SK-N-SH (cell line): ENCODE measurements around the gene STX5. TPM values are rescaled to one million over a fixed set of nuclear protein-coding genes. Genes with fewer than 3 reads are reported as not detected.

Source experiments
- CTCF ChIA-PET: fragments of 300-600, 350-600 bp; formaldehyde crosslinking; extraction: SDS; loops from one replicate; lab custom pipeline; 2021; lab: Yijun Ruan, JAX
- POLR2A ChIA-PET: fragments of 350-600 bp; sonication (Branson Sonifier 250); formaldehyde crosslinking; extraction: SDS; loops from one replicate; lab custom pipeline; 2020; ENCODE audit warnings: antibody characterized with exemption, inconsistent platforms; lab: Yijun Ruan, JAX
- DNase-seq: peaks from one replicate; pipeline ENCODE4 v3.0.0; 2012
- H2AFZ ChIP-seq: fragments of 200-600 bp; sonication (generic); 2 replicates; pipeline ENCODE4 v1.8.1; 2016; ENCODE audit warnings: antibody characterized with exemption, mild to moderate bottlenecking, low read depth
- H3F3A ChIP-seq: fragments of 200-600 bp; sonication (generic); replicated peaks from 2 replicates; pipeline ENCODE3; 2016; ENCODE audit warnings: antibody characterized with exemption, mild to moderate bottlenecking; ENCODE audit not compliant: insufficient read depth
- H3K27ac ChIP-seq, 2 experiments: fragments of 200-500 bp in 1 of 2; fragments of 200-600 bp in 1 of 2; sonication (Bioruptor generic) in 1 of 2; sonication (generic), shearing (Covaris generic) in 1 of 2; 2 replicates each; pipeline versions ENCODE4 v1.5.1 to v1.6.1; 2014 to 2016; ENCODE audit warnings: low read depth in 2 of 2, inconsistent platforms in 1 of 2, low read length in 1 of 2, mild to moderate bottlenecking in 1 of 2, mixed read lengths in 1 of 2
- H3K27me3 ChIP-seq: fragments of 200-600 bp; sonication (generic), shearing (Covaris generic); 2 replicates; pipeline ENCODE4 v1.6.1; 2016; ENCODE audit warnings: mixed run types; ENCODE audit not compliant: insufficient read depth
- H3K36me3 ChIP-seq, 2 experiments: fragments of 200-500 bp in 1 of 2; fragments of 200-600 bp in 1 of 2; sonication (Bioruptor generic) in 1 of 2; sonication (generic) in 1 of 2; replicated peaks in 1 of 2; 2 replicates each; pipeline versions ENCODE3 to v1.5.1; 2014 to 2016; ENCODE audit warnings: low read length in 1 of 2, mild to moderate bottlenecking in 1 of 2; ENCODE audit not compliant: insufficient read depth in 2 of 2, control insufficient read depth in 1 of 2
- H3K4me1 ChIP-seq, 2 experiments: fragments of 200-500 bp in 1 of 2; fragments of 200-600 bp in 1 of 2; sonication (Bioruptor generic) in 1 of 2; sonication (generic), shearing (Covaris generic) in 1 of 2; 2 replicates each; pipeline versions ENCODE4 v1.5.1 to v1.6.1; 2014 to 2016; ENCODE audit warnings: low read depth in 1 of 2, low read length in 1 of 2, mixed run types in 1 of 2; ENCODE audit not compliant: insufficient read depth in 2 of 2, control insufficient read depth in 1 of 2
- H3K4me2 ChIP-seq: fragments of 200-600 bp; sonication (generic), shearing (Covaris generic); 2 replicates; pipeline ENCODE4 v1.6.1; 2017; ENCODE audit warnings: mixed run types
- H3K4me3 ChIP-seq, 2 experiments: fragments of 200-500 bp in 1 of 2; fragments of 200-600 bp in 1 of 2; sonication (Bioruptor generic) in 1 of 2; sonication (generic), shearing (Covaris generic) in 1 of 2; 2 replicates each; pipeline versions ENCODE4 v1.5.1 to v1.8.1; 2014 to 2016; ENCODE audit warnings: low read depth in 2 of 2, inconsistent platforms in 1 of 2, low read length in 1 of 2, mild to moderate bottlenecking in 1 of 2, mixed read lengths in 1 of 2, moderate library complexity in 1 of 2
- H3K79me2 ChIP-seq: fragments of 200-600 bp; sonication (generic); 2 replicates; pipeline ENCODE4 v1.8.1; 2017; ENCODE audit warnings: mild to moderate bottlenecking; ENCODE audit not compliant: insufficient read depth
- H3K9ac ChIP-seq: fragments of 200-600 bp; sonication (generic); 2 replicates; pipeline ENCODE4 v1.6.1; 2017; ENCODE audit warnings: mixed run types
- H3K9me2 ChIP-seq: fragments of 200-600 bp; sonication (generic); 2 replicates; pipeline ENCODE4 v1.6.1; 2017; ENCODE audit warnings: mixed run types
- H3K9me3 ChIP-seq: fragments of 200-600 bp; sonication (generic); 2 replicates; pipeline ENCODE4 v1.6.1; 2017; ENCODE audit warnings: mixed run types, mild to moderate bottlenecking, moderate library complexity
- H4K20me1 ChIP-seq: fragments of 200-600 bp; sonication (generic); 2 replicates; pipeline ENCODE4 v1.6.1; 2017; ENCODE audit warnings: mild to moderate bottlenecking, mixed run types; ENCODE audit not compliant: insufficient read depth
- CHD2 ChIP-seq: fragments of 150-350 bp; IDR thresholded peaks from 2 replicates; pipeline ENCODE4 v1.6.1; 2018; ENCODE audit warnings: low read length; ENCODE audit not compliant: partially characterized antibody
- ELF1 ChIP-seq: IDR thresholded peaks from 2 replicates; pipeline ENCODE4 v1.4.0; 2012
- EP300 ChIP-seq, 2 experiments: IDR thresholded peaks; 2 replicates each; pipeline versions ENCODE4 v1.4.0 to v1.6.1; 2012; ENCODE audit warnings: borderline replicate concordance in 1 of 2, low read depth in 1 of 2, low read length in 1 of 2
- FOXJ3 ChIP-seq: sonication (generic); formaldehyde crosslinking; IDR thresholded peaks from 2 replicates; pipeline ENCODE4 v1.5.1; 2020; ENCODE audit warnings: mild to moderate bottlenecking, missing genetic modification reagents
- GABPA ChIP-seq: IDR thresholded peaks from 2 replicates; pipeline ENCODE4 v1.4.0; 2012; ENCODE audit warnings: low read depth, mild to moderate bottlenecking
- NFIC ChIP-seq: IDR thresholded peaks from 2 replicates; pipeline ENCODE4 v1.4.0; 2012; ENCODE audit warnings: borderline replicate concordance
- PBX3 ChIP-seq: IDR thresholded peaks from 2 replicates; pipeline ENCODE4; 2012
- POLR2AphosphoS5 ChIP-seq: IDR thresholded peaks from 2 replicates; pipeline ENCODE4 v1.6.1; 2012; ENCODE audit warnings: low read depth, low read length
- RCOR1 ChIP-seq: fragments of 150-350 bp; IDR thresholded peaks from 2 replicates; pipeline ENCODE4 v1.6.1; 2017; ENCODE audit warnings: antibody characterized with exemption, low read length
- REST ChIP-seq: IDR thresholded peaks from 2 replicates; pipeline ENCODE4 v1.6.1; 2012; ENCODE audit warnings: mild to moderate bottlenecking, low read depth, low read length, moderate library complexity
- RFX5 ChIP-seq: IDR thresholded peaks from 2 replicates; pipeline ENCODE4 v1.6.1; 2012; ENCODE audit warnings: mild to moderate bottlenecking, improper control_type of control experiment, low read length
- RXRA ChIP-seq: IDR thresholded peaks from 2 replicates; pipeline ENCODE4 v1.4.0; 2012; ENCODE audit warnings: low read depth, mild to moderate bottlenecking, borderline replicate concordance
- SMC3 ChIP-seq: IDR thresholded peaks from 2 replicates; pipeline ENCODE4 v1.6.1; 2012; ENCODE audit warnings: low read depth, low read length, improper control_type of control experiment
- ZBTB33 ChIP-seq: IDR thresholded peaks from 2 replicates; pipeline ENCODE4 v1.4.0; 2012; ENCODE audit warnings: low read depth, borderline replicate concordance
- WGBS: methylation state at CpG from one replicate; pipeline ENCODE4 v1.1.6; 2017; ENCODE audit warnings: low lambda C conversion rate; 5-methylcytosine and 5-hydroxymethylcytosine counted together
- polyA plus RNA-seq, 3 experiments: library from polyadenylated mRNA; depleted of rRNA; stranded (reverse); fragments of >200 nt; gene quantifications; 2 replicates each; pipeline ENCODE4 v1.2.3, GENCODE V29; 2012

Gene STX5
- polyA plus RNA-seq, 1 of the 3 experiments (the other 2 are of a cell fraction): 24.2 TPM

GRCh38 chr11:62839050-62839945 lies 7.4 kb upstream of the STX5 start, which contains the start of gene WDR74 (continued):
- TF ChIP-seq CHD2 (peak; percentile 69), ELF1 (peak; percentile 96), RXRA (no peak), RFX5 (no peak), GABPA (peak; percentile 87), REST (peak; percentile 71), EP300 (IDR thresholded peaks at IDR 0.05; ENCODE audit: borderline replicate concordance in 1 of 2, low read depth in 1 of 2, low read length in 1 of 2) (peak in 1 of 2 experiments; percentile 33; a peak in 1 of 4 replicates), SMC3 (no peak), RCOR1 (peak; percentile 55), POLR2AphosphoS5 (peak; percentile 90)

GRCh38 chr11:62835336-62835735 lies 3.5 kb upstream of the STX5 start:
- ChIA-PET POLR2A (no interaction called here), CTCF (interaction anchor here (0.8 kb wide), 1 partner anchor 49 kb away, joined by 3 read pairs; no protein-coding TSS in a partner anchor)
- no peak for DNase-seq
- peaks cover 23 to 32% of the 10 kb centered on the region in 2 experiments for H3K36me3 ChIP-seq
- peaks cover 14% of the 10 kb centered on the region for H3F3A ChIP-seq
- no peak overlapping the region for H3K27ac ChIP-seq
- H3K4me3 ChIP-seq: no peak overlapping the region
- no peak overlapping the region for H3K9ac ChIP-seq
- peaks cover 7 to 27% of the 10 kb centered on the region in 2 experiments; a peak in 3 of 4 replicates for H3K4me1 ChIP-seq
- H3K9me2 ChIP-seq: no peaks in the 10 kb centered on the region
- peaks cover 6% of the 10 kb centered on the region; the same call in 1 of the 2 replicates for H4K20me1 ChIP-seq
- no peak overlapping the region for H2AFZ ChIP-seq
- TF ChIP-seq PBX3: no peak
- no peak for TF ChIP-seq FOXJ3 (CRISPR knock-in tag)
- no peak for TF ChIP-seq REST
- TF ChIP-seq NFIC: no peak
- TF ChIP-seq CHD2: no peak
- no peak for TF ChIP-seq ZBTB33
- H3K79me2 ChIP-seq: peaks cover 59% of the 10 kb centered on the region
- no peaks in the 10 kb centered on the region for H3K9me3 ChIP-seq
- 80% methylated on average over 6 of the region's 8 CpGs for WGBS
- H3K4me2 ChIP-seq: no peak overlapping the region
- no peaks in the 10 kb centered on the region for H3K27me3 ChIP-seq
